Upper lobe of left lung (tissue), 4 donors: ENCODE measurements around the gene HSPBP1.

ENCODE experiments used
- CTCF ChIP-seq, 6 experiments: fragments of 450-650 bp in 4 of 6; fragments of 200-600 bp in 2 of 6; sonication (generic) in 2 of 6; IDR thresholded peaks; one replicate each; pipeline ENCODE4 v1.5.1; 2016 to 2019; ENCODE audit warnings: antibody characterized with exemption in 6 of 6
- EP300 ChIP-seq, 4 donors: sonication (generic); formaldehyde crosslinking; IDR thresholded peaks; one replicate each; pipeline ENCODE4 v1.5.1; 2017; ENCODE audit warnings: antibody characterized with exemption in 4 of 4, control low read depth in 2 of 4
- POLR2AphosphoS5 ChIP-seq, 2 donors: sonication (generic); formaldehyde crosslinking; IDR thresholded peaks; one replicate each; pipeline ENCODE4 v1.5.1; 2017; ENCODE audit warnings: antibody characterized with exemption in 2 of 2

GRCh38 chr19:55247621-55248099 is 32.2 kb downstream of the HSPBP1 start:
- no peak for TF ChIP-seq CTCF (IDR thresholded peaks at IDR 0.05)
- TF ChIP-seq POLR2AphosphoS5 (IDR thresholded peaks at IDR 0.05) = no peak
- TF ChIP-seq EP300 (IDR thresholded peaks at IDR 0.05) = no peak
